ENCODE data around the gene PEX14.

PEX14 gene

DNA sequence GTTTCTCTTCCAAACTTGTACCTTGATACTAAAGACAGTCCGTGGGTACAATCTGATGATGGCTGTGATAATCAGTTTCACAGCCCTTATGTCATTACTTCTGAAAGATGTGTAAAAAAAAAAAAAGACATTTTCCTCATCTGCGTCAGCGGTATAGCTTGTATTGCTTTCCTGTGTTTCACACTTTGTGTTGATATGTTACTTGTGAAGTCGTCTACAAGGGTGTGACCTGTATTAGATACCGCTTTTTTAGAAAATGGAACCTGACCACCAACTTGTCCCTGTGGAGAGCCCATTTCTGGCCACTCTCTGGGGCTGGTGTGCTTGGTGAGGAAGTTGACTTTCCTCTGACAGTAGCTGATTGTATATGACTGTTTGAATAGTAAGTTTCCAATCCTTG lies 50.5 kb downstream of the PEX14 start:
- no peak overlapping the region for H3K4me2 ChIP-seq (ENCODE audit: low read length)
- H3K4me3 ChIP-seq (ENCODE audit: low read depth, low read length), result no peak overlapping the region
- no peak overlapping the region for H2AFZ ChIP-seq
- no peaks in the 10 kb centered on the region for H3K27me3 ChIP-seq (ENCODE audit: control insufficient read depth, insufficient read depth, low read length)
- no peak overlapping the region for H3K9ac ChIP-seq
- H3K4me1 ChIP-seq, result peaks cover 2% of the 10 kb centered on the region
- H3K36me3 ChIP-seq (ENCODE audit: control insufficient read depth, insufficient read depth, low read length), result no peaks in the 10 kb centered on the region
- TF ChIP-seq, protein P1, sequence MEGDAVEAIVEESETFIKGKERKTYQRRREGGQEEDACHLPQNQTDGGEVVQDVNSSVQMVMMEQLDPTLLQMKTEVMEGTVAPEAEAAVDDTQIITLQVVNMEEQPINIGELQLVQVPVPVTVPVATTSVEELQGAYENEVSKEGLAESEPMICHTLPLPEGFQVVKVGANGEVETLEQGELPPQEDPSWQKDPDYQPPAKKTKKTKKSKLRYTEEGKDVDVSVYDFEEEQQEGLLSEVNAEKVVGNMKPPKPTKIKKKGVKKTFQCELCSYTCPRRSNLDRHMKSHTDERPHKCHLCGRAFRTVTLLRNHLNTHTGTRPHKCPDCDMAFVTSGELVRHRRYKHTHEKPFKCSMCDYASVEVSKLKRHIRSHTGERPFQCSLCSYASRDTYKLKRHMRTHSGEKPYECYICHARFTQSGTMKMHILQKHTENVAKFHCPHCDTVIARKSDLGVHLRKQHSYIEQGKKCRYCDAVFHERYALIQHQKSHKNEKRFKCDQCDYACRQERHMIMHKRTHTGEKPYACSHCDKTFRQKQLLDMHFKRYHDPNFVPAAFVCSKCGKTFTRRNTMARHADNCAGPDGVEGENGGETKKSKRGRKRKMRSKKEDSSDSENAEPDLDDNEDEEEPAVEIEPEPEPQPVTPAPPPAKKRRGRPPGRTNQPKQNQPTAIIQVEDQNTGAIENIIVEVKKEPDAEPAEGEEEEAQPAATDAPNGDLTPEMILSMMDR (IDR thresholded peaks at IDR 0.05), result no peak
- H3K79me2 ChIP-seq, result peaks cover 4% of the 10 kb centered on the region
- no peaks in the 10 kb centered on the region for H3K9me3 ChIP-seq (ENCODE audit: control insufficient read depth, low read length)
- no peak overlapping the region for H3K27ac ChIP-seq

DNA sequence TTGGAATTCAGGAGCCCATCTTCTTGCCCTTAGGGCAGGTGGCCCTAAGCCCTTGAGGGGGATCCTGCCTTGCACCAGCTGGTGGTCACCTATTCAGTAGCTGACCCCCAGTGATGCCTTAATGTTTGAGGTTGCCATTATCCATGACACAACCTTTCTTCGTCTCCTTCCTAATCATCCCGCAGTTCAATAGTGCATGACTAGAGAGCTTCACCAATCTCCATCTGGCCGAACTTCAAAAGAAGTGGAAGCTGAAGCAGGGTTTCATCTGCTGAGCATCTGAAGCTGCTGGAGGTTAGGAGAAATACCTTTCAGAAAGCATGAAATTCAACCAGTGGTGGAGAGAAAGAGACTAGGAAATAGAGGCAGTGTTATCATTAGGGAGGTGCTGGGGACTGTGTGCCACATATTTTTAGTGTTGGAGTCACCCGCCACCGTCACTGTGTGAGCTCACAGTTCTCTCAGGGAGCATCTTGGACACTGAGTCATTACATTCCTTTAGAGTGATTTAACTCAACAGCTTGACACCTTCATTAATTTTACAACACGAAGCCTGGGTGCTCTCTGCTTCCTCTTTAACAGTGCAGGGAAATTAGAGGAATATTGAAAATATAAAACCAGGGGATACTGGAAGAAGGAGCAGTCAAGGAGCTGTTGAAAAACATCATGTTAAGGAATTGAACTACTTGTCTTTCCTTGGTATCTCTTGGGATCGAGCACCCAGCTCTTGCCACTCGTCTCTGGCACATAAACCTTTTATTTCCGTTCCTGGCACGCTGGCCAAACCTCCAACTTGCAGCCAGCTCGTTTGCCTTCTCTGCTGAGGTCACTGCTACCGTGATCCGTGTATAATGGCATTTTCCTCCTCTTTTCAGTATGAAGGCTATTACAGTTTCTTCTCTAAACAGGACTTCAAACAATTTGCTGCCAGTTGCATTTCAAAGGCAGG lies 53.6 kb downstream of the PEX14 start:
- Histone ChIP-seq H3K9ac (no peak overlapping the region), H3K36me3 (ENCODE audit: control insufficient read depth, insufficient read depth, low read length) (no peaks in the 10 kb centered on the region), H3K27ac (no peak overlapping the region), H3K4me1 (peaks cover 2% of the 10 kb centered on the region), H3K27me3 (ENCODE audit: control insufficient read depth, insufficient read depth, low read length) (no peaks in the 10 kb centered on the region), H3K79me2 (peaks cover 7% of the 10 kb centered on the region), H3K9me3 (ENCODE audit: control insufficient read depth, low read length) (no peaks in the 10 kb centered on the region), H2AFZ (no peak overlapping the region), H3K4me3 (ENCODE audit: low read depth, low read length) (no peak overlapping the region), H3K4me2 (ENCODE audit: low read length) (no peak overlapping the region)
- TF ChIP-seq, protein P1 (IDR thresholded peaks at IDR 0.05), result no peak

DNA sequence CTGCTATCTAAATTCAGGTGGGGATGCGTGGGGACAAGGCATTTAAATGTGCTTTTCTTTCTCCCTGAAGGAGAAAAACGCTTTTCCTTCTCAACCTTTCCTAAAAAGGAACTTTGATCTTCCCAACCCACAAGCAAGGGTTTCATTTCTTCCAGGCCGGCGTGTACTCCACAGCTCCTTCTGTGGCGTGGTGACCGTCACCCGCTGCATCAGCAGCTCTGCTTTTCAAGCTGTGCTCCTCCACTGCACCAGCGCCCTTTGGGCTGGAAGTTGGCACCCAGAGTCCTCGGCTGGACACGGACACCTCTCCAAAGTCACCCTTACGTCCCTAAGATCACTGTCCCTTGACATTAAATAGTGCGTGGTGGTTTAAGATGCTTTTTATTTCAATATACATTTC lies 54.3 kb downstream of the PEX14 start:
- Histone ChIP-seq H3K4me2 (ENCODE audit: low read length) (no peak overlapping the region), H3K4me3 (ENCODE audit: low read depth, low read length) (no peak overlapping the region), H3K27me3 (ENCODE audit: control insufficient read depth, insufficient read depth, low read length) (no peaks in the 10 kb centered on the region), H3K27ac (no peak overlapping the region), H3K4me1 (no peaks in the 10 kb centered on the region), H3K9me3 (ENCODE audit: control insufficient read depth, low read length) (no peaks in the 10 kb centered on the region), H3K36me3 (ENCODE audit: control insufficient read depth, insufficient read depth, low read length) (no peaks in the 10 kb centered on the region), H3K79me2 (peaks cover 7% of the 10 kb centered on the region), H2AFZ (no peak overlapping the region), H3K9ac (no peak overlapping the region)
- TF ChIP-seq, protein P1 (IDR thresholded peaks at IDR 0.05), result no peak

DNA sequence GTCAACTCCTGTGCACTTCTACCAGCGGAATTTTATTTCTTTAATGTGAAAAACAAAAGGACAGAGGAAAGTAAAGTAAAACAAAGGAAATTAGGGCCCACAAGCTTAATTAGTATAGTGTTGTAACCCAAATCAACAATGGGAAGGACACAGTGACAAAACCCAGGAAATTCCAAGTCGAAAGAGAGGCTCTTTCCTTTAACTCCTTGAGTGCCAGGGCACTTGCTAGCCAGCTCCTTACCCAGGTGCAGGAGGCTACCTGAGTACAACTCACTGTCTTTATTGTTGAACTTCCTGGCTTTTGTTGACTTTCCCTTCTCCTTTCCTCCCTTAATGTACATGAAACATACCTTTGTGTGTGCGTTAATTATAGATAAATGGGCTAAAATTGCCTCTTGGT lies 55.0 kb downstream of the PEX14 start:
- Histone ChIP-seq H3K4me3 (ENCODE audit: low read depth, low read length) (no peak overlapping the region), H3K4me1 (no peaks in the 10 kb centered on the region), H3K9ac (no peak overlapping the region), H3K4me2 (ENCODE audit: low read length) (no peak overlapping the region), H3K27ac (no peak overlapping the region), H3K27me3 (ENCODE audit: control insufficient read depth, insufficient read depth, low read length) (no peaks in the 10 kb centered on the region), H3K9me3 (ENCODE audit: control insufficient read depth, low read length) (no peaks in the 10 kb centered on the region), H3K36me3 (ENCODE audit: control insufficient read depth, insufficient read depth, low read length) (no peaks in the 10 kb centered on the region), H3K79me2 (peaks cover 4% of the 10 kb centered on the region), H2AFZ (no peak overlapping the region)
- TF ChIP-seq, protein P1 (IDR thresholded peaks at IDR 0.05), result no peak
